Activated CD8-positive, alpha-beta memory T cell treated with anti-CD3 and anti-CD28 coated beads for 36 hours (primary cell): ENCODE measurements around the gene PPP6R2. TPM values are rescaled to one million over a fixed set of nuclear protein-coding genes. Genes with fewer than 3 reads are reported as not detected.
"Not testable (repeated sequence)": the region's sequence is repeated elsewhere in the genome, so short reads cannot be mapped to it uniquely, and the experiment has no call there.

Experiments used
- CTCF ChIA-PET: fragments of 350-600 bp; sonication (Branson Sonifier 250); formaldehyde crosslinking; loops from one replicate; lab custom pipeline; 2021; ENCODE audit warnings: antibody characterized with exemption; lab: Charles Lee
- POLR2A ChIA-PET: fragments of 350-600 bp; sonication (Branson Sonifier 250); formaldehyde crosslinking; loops from one replicate; lab custom pipeline; 2021; ENCODE audit warnings: antibody characterized with exemption; lab: Charles Lee
- total RNA-seq, 2 experiments: library from RNA; stranded (reverse); gene quantifications; one replicate each; pipeline ENCODE4 v1.2.3, GENCODE V29; 2021

PPP6R2 gene
- total RNA-seq, 2 experiments from 2014 or later, result 48.4 to 51.1 TPM

DNA sequence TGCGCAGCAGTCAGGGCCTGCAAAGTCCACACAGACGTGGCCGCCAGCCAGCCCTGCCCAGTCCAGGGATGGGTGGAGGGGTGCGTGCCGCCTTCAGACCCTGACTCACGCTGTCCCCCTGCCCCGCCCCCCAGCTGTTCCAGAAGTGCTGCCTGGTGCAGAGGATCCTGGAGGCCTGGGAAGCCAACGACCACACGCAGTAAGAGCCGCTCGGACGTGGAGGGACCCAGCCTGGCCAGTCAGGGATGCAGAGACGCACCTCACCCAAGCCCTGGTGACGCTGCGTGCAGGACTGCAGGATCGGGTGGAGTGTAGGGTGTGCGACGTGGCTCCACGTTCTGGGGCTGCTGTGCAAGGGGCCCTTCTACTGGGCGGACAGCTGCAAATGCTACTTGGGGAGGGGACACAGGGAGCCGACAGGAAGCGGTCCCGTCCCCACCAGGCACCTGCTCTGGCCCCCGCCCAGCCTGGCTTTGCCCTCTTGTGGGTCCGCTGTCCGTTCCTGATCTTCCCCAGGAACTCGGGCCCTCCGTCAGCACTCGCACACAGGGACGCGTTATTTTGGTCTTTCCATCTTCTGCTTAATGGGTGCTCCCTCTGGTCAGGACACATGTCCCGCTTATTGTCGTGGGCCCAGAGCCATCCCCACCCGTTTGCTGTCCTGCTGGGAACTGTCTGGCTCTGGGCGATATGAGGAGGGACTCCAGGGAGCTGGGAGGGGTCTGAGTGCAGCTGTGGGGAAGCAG is 89.2 kb downstream of the PPP6R2 start:
- POLR2A ChIA-PET, result no interaction called here
- CTCF ChIA-PET, result no interaction called here

DNA sequence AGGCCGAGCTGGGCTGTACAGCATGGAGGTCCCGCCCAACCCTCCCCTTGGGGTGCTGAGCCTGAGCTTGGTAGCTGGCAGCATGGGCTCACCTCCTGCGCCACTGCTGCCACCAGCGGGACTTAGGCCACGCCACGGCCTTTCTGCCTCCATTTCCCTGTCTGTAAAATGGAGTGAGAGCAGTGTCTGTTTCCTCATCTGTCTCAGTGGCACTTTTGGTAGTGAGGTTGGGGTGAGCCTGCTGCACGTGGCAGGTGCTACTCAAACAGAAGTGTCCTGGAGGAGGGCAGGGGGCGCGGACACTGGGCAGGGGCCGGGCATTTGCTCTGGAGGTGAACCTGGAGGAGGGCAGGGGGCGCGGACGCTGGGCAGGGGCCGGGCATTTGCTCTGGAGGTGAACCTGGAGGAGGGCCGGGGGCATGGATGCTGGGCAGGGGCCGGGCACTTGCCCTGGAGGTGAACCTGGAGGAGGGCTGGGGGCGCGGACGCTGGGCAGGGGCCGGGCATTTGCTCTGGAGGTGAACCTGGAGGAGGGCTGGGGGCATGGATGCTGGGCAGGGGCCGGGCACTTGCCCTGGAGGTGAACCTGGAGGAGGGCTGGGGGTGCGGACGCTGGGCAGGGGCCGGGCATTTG is 89.9 kb downstream of the PPP6R2 start:
- POLR2A ChIA-PET, result not testable (repeated sequence)

GRCh38 chr22:50434849-50435248 is 91.7 kb downstream of the PPP6R2 start:
- ChIA-PET CTCF (no interaction called here), POLR2A (no interaction called here)

More for the DNA sequence above, 89.9 kb downstream of the PPP6R2 start:
- CTCF ChIA-PET, result not testable (repeated sequence)

GRCh38 chr22:50435291-50436014 is 92.3 kb downstream of the PPP6R2 start:
- ChIA-PET POLR2A (no interaction called here), CTCF (no interaction called here)

DNA sequence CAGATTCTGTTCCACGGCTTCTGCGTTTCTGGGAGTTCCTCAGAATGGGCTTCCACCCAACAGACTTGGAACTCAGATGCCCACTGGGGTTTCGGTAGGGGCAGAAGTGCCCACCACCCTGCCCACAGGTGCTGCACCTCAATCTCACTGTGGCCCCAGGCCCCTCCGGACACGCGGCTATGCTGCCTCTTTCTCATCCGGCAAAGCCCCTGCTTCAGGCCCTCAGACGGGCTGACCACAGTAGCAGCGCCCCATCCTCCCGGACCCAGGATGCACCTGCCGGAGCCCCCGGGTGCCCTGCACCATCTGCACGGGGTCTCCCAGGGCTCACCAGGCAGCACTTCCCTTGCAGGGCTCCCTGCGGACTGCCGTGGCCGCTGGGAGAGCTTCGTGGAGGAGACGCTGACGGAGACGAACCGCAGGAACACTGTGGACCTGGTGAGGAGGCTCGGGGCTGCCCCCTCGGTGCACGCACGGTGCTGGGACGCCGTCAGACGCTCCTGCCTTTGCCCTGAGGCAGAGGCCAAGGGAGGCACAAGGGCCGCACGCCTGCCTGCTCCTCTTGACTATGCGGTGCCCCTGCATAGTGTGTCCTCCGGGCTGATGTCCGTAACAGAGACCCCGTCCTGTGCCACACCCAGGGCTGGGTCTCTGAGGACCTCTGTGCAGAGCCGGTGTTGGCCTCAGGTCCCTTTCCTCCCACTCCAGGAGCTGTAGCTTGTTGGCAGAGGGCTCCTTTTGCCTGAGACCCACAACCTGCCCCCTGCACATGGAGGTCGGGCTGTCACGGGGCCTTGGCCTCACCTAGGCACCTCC is 93.1 kb downstream of the PPP6R2 start:
- ChIA-PET POLR2A (no interaction called here), CTCF (no interaction called here)

DNA sequence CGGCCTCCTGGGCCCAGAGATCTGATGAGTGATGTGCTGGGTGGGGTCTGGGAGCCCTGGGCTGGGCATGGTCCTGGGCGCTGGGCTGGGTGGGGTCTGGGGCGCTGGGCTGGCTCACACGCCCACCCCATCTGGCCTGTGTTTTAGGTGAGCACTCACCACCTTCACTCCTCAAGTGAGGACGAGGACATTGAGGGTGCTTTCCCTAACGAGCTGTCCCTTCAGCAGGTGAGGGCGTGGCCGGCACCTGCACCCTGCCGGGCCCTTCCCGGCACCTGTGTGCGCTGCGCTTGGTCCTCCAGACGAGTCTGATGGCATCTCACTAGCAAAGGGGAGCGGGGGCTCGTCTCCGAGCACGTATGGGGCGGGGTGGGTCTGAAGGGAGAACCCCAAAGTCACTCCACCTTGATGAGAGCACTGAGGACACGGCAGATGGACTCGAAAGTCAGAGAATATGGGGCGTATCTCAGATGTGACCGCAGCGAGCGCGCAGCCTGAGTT is 93.8 kb downstream of the PPP6R2 start:
- ChIA-PET POLR2A (no interaction called here), CTCF (no interaction called here)

GRCh38 chr22:50437511-50438304 is 94.6 kb downstream of the PPP6R2 start:
- ChIA-PET CTCF (interaction anchor here (0.6 kb wide), 1 partner anchor 11 kb away, joined by 4 read pairs; no protein-coding TSS in a partner anchor), POLR2A (no interaction called here)

DNA sequence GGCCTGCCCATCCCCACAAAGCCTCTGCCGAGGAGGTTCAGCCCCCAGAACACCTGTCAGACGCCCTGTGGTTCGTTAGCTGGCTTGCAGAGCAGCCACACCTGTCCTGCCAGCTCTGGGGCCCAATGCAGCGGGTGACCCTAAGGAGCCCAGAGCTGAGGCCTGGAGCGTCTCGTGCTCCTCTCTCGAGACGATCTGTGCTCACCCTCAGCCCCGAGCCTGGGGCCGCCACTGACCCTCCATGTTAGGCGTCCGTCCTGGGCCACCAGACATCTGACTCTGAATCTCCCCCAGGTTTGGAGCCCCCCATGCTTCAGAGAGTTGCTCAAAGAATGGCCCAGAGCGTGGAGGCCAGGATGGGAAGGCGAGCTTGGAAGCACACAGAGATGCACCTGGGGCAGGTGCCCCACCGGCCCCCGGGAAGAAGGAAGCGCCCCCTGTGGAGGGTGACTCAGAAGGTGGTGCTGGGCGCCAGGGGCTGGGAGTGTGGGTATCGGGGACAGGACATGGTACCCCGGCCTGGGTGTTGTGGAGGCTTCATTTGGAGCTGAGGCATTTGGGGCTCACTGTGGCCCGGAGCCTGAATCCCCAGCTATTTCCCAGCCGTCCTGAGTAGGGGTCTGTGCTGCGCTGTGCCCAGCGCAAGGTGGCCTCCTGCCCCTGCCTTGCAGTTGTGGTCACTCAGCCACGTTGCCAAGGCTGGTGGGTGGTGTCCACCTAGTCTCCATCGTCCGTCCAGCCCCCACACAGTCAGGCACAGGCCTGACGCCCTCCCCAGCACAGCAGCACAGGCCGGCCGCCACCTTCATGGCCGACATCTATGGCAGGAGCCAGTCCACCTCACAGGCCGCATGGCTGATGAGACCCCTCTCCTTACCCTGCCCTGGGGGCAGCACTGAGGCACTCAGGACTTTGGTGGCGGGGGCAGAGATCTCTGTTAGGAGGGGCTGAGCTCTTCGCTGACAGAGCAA is 95.5 kb downstream of the PPP6R2 start:
- CTCF ChIA-PET, result no interaction called here

DNA sequence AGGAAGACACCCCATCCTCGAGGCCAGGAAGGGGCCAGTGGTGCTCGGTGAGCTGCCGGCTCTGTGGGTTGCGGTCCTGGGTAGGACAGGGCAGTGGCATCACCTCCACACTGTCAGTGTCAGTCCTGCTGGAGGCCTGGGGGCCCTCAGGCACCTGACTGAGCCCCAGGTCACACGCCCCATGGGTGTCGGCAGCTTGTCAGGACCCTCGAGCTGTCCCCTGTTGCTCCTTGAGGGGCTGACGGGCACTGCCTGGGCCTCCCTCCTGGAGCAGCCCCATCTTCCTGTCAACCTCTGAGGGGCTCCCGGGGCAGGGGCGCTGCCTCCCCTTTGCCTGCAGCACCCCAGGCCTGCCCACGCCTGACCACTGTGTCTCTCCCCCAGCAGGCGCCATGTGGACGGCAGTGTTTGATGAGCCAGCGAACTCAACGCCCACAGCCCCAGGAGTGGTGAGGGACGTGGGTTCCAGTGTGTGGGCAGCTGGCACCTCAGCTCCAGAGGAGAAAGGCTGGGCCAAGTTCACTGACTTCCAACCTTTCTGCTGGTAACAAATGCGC is 96.3 kb downstream of the PPP6R2 start:
- POLR2A ChIA-PET, result interaction anchor here (0.6 kb wide), 1 partner anchor 24 kb away, joined by 3 read pairs; no protein-coding TSS in a partner anchor
- CTCF ChIA-PET, result interaction anchor here (0.6 to 1.3 kb wide), 2 partner anchors 34 to 97 kb away, joined by 3 read pairs; no protein-coding TSS in a partner anchor

More for the DNA sequence above, 95.5 kb downstream of the PPP6R2 start:
- POLR2A ChIA-PET, result interaction anchor here (0.6 kb wide), 1 partner anchor 24 kb away, joined by 3 read pairs; no protein-coding TSS in a partner anchor

DNA sequence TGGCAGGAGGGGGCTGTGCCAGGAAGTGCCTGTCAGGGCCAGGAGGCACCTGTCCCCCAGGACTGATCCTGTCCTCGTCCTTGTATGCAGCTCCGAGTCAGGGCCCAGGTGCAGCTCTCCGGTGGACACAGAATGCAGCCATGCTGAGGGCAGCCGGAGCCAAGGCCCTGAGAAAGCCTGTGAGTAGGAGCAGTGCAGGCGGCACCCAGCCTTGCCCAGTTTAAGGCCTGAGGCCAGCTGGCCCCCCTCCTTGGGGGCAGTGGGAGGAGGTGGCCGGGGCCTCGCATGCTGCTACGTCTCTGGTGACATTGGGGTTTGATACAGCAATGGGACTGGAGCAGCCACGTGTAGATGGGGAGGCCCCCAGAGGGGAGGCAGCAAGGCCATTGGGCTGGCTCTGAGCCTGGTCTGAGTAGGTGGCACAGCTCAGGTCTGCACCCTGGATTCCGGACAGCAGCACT is 96.8 kb downstream of the PPP6R2 start:
- CTCF ChIA-PET, result interaction anchor here (0.6 to 1.3 kb wide), 2 partner anchors 33 to 98 kb away, joined by 3 read pairs; no protein-coding TSS in a partner anchor
- POLR2A ChIA-PET, result no interaction called here

DNA sequence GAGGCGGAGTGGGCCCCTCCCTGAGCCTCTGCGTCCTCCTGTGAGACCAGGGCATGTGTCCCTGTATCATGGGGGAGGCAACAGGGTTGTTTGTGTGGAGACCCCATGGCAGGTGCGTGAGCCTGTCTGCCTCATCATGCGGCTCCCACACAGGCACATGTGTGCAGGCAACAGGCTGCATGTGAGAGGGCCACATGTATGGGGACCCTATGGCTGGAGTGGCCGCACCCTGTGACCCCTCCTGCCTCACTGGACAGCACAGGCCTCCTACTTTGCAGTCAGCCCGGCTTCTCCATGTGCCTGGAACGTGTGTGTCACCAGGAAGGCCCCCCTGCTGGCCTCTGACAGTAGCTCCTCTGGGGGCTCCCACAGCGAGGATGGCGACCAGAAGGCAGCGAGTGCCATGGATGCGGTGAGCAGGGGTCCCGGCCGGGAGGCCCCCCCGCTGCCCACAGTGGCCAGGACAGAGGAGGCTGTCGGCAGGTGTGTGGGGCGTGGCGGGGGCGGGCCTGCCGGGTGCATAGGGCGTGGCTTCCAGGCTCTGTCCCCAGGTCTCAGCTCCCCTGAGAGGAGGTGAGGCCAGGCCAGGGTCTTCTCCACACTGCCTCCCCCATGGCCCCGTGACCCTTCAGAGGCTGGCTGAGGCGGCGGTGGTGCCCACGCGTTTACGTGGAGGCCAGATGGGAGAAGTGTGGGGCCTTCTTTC is 97.6 kb downstream of the PPP6R2 start:
- CTCF ChIA-PET, result interaction anchor here (1.3 kb wide), 1 partner anchor 99 kb away, joined by 3 read pairs; no protein-coding TSS in a partner anchor
- POLR2A ChIA-PET, result no interaction called here

- CTCF ChIA-PET, result no interaction called here
- POLR2A ChIA-PET, result no interaction called here
These were observed 98.4 kb downstream of the PPP6R2 start for GRCh38 chr22:50441428-50441993.

GRCh38 chr22:50443197-50443596 is 100.1 kb downstream of the PPP6R2 start:
- CTCF ChIA-PET, result interaction anchor here (0.9 kb wide), 1 partner anchor 27 kb away, joined by 3 read pairs; no protein-coding TSS in a partner anchor

DNA sequence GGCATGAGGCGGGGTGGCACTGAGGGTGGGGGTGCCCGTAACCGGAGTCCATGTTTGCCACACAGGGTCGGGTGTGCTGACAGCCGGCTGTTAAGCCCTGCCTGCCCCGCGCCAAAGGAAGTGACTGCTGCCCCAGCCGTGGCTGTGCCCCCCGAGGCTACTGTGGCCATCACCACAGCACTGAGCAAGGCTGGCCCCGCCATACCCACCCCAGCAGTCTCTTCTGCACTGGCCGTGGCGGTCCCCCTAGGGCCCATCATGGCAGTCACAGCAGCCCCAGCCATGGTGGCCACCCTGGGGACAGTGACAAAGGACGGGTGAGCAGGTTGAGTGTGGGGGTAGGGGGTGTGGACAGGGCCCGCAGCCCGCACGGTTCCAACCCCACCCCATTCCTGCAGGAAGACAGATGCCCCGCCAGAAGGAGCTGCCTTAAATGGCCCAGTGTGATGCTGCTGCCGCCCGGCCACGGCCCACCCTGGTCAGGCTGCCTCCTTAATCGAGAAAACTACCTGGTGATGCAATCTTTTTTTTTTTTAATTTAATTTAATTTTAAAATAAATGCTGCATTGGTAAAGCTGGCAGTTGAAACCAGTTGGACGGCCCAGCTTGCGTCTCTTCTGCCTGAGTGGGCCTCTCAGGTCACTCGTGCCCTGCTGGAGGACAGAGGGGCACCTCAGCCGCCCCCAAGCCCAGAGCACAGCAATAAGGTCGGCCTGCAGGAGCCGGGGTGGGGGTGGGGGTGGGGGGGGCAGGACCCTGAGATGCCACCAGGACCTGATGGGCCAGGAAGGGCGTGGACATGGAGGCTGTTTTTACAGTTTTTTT is 100.9 kb downstream of the PPP6R2 start:
- CTCF ChIA-PET, result interaction anchor here (0.9 to 1.4 kb wide), 2 partner anchors 26 to 82 kb away, joined by 3 read pairs; no protein-coding TSS in a partner anchor

More at GRCh38 chr22:50443197-50443596, 100.1 kb downstream of the PPP6R2 start:
- POLR2A ChIA-PET, result interaction anchor here (0.5 kb wide), 1 partner anchor 69 kb away, joined by 4 read pairs; no protein-coding TSS in a partner anchor

More for the DNA sequence above, 100.9 kb downstream of the PPP6R2 start:
- POLR2A ChIA-PET, result interaction anchor here (0.7 to 1.0 kb wide), 2 partner anchors 26 to 37 kb away, joined by 3 read pairs; no protein-coding TSS in a partner anchor
